ENCODE results near the gene LRMDA.

- TF ChIP-seq, protein P1, sequence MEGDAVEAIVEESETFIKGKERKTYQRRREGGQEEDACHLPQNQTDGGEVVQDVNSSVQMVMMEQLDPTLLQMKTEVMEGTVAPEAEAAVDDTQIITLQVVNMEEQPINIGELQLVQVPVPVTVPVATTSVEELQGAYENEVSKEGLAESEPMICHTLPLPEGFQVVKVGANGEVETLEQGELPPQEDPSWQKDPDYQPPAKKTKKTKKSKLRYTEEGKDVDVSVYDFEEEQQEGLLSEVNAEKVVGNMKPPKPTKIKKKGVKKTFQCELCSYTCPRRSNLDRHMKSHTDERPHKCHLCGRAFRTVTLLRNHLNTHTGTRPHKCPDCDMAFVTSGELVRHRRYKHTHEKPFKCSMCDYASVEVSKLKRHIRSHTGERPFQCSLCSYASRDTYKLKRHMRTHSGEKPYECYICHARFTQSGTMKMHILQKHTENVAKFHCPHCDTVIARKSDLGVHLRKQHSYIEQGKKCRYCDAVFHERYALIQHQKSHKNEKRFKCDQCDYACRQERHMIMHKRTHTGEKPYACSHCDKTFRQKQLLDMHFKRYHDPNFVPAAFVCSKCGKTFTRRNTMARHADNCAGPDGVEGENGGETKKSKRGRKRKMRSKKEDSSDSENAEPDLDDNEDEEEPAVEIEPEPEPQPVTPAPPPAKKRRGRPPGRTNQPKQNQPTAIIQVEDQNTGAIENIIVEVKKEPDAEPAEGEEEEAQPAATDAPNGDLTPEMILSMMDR (IDR thresholded peaks at IDR 0.05; ENCODE audit: borderline replicate concordance, extremely low read depth, low read length, poor library complexity, severe bottlenecking): no peak
- no peak for TF ChIP-seq EZH2 (IDR thresholded peaks at IDR 0.05; ENCODE audit: borderline replicate concordance, low read depth, low read length, severe bottlenecking)
These were observed 643.2 kb downstream of the LRMDA start for GRCh38 chr10:76074659-76075058.

Data from DND-41 (cell line).